RWPE2 (cell line): ENCODE measurements around the gene USP9X.
"Not testable (repeated sequence)": the region's sequence is repeated elsewhere in the genome, so short reads cannot be mapped to it uniquely, and the experiment has no call there.

Source experiments
- ATAC-seq: fragments of 200-7000 bp; cut with Tn5 transposase; 3 replicates; pipeline ENCODE4 v1.9.1; 2021; ENCODE audit warnings: low read depth
- DNase-seq: peaks from one replicate; pipeline ENCODE4 v3.0.0-alpha.2; 2020; ENCODE audit warnings: low spot score
- H3K27ac ChIP-seq: fragments of 450-650 bp; 2 replicates; pipeline ENCODE4 v1.5.1; 2017; ENCODE audit warnings: mild to moderate bottlenecking; ENCODE audit not compliant: poor library complexity, severe bottlenecking
- H3K27me3 ChIP-seq: fragments of 250-450 bp; sonication (Bioruptor Pico); 2 replicates; pipeline ENCODE4 v1.5.1; 2021; ENCODE audit warnings: mild to moderate bottlenecking, moderate library complexity; ENCODE audit not compliant: insufficient read depth, poor library complexity, severe bottlenecking
- H3K36me3 ChIP-seq: fragments of 250-450 bp; sonication (Bioruptor Pico); 2 replicates; pipeline ENCODE4 v1.5.1; 2020; ENCODE audit warnings: low read depth, mild to moderate bottlenecking, moderate library complexity
- H3K4me1 ChIP-seq: fragments of 250-450 bp; sonication (Bioruptor Pico); 2 replicates; pipeline ENCODE4 v1.5.1; 2021; ENCODE audit warnings: mild to moderate bottlenecking, moderate library complexity; ENCODE audit not compliant: insufficient read depth, poor library complexity, severe bottlenecking
- H3K4me3 ChIP-seq: fragments of 250-450 bp; sonication (Bioruptor Pico); 2 replicates; pipeline ENCODE4 v1.5.1; 2021; ENCODE audit warnings: mild to moderate bottlenecking, moderate library complexity; ENCODE audit not compliant: severe bottlenecking
- H3K9me3 ChIP-seq: fragments of 250-450 bp; sonication (Bioruptor Pico); 2 replicates; pipeline ENCODE4 v1.5.1; 2021; ENCODE audit warnings: mild to moderate bottlenecking, moderate library complexity; ENCODE audit not compliant: severe bottlenecking
- CTCF ChIP-seq: fragments of 450-650 bp; IDR thresholded peaks from one replicate; pipeline ENCODE4 v1.5.1; 2017; ENCODE audit warnings: mild to moderate bottlenecking, moderate library complexity; ENCODE audit not compliant: poor library complexity, severe bottlenecking

The USP9X gene

GRCh38 chrX:41275661-41276609 lies 190.7 kb downstream of the USP9X start:
- DNase-seq (peak; percentile 50), ATAC-seq (peak; percentile 88)
- H3K9me3 ChIP-seq, result no peaks in the 10 kb centered on the region
- peak; percentile 62 for TF ChIP-seq CTCF
- H3K27me3 ChIP-seq, result no peaks in the 10 kb centered on the region
- H3K36me3 ChIP-seq, result no peaks in the 10 kb centered on the region
- H3K27ac ChIP-seq, result no peak overlapping the region
- H3K4me3 ChIP-seq, result peak overlapping the region; percentile 34
- H3K4me1 ChIP-seq, result no peaks in the 10 kb centered on the region

GRCh38 chrX:41276661-41277506 lies 191.6 kb downstream of the USP9X start:
- no peaks in the 10 kb centered on the region for H3K4me1 ChIP-seq
- TF ChIP-seq CTCF, result no peak
- H3K36me3 ChIP-seq, result no peaks in the 10 kb centered on the region
- H3K9me3 ChIP-seq, result no peaks in the 10 kb centered on the region
- peak overlapping the region; percentile 34 for H3K4me3 ChIP-seq
- DNase-seq, result no peak
- ATAC-seq, result no peak
- H3K27ac ChIP-seq, result no peak overlapping the region
- H3K27me3 ChIP-seq, result no peaks in the 10 kb centered on the region

- H3K27ac ChIP-seq, H3K4me3 ChIP-seq, ATAC-seq, DNase-seq, H3K9me3 ChIP-seq, H3K27me3 ChIP-seq, H3K36me3 ChIP-seq, H3K4me1 ChIP-seq: not testable (repeated sequence)
Observed at GRCh38 chrX:41282307-41282706, 197.1 kb downstream of the USP9X start.

GRCh38 chrX:41285928-41286327 lies 200.7 kb downstream of the USP9X start:
- H3K27ac ChIP-seq, H3K36me3 ChIP-seq, H3K4me1 ChIP-seq, ATAC-seq, H3K4me3 ChIP-seq, H3K27me3 ChIP-seq, DNase-seq, H3K9me3 ChIP-seq: not testable (repeated sequence)
